Globus pallidus (tissue), 1 donor: ENCODE data around the gene PPM1B.
"Not testable (repeated sequence)": the region's sequence is repeated elsewhere in the genome, so short reads cannot be mapped to it uniquely, and the experiment has no call there.

ENCODE experiments used
- DNase-seq: peaks from one replicate; pipeline ENCODE4 v3.0.0-alpha.2; 2015; ENCODE audit warnings: low spot score

PPM1B gene

DNA sequence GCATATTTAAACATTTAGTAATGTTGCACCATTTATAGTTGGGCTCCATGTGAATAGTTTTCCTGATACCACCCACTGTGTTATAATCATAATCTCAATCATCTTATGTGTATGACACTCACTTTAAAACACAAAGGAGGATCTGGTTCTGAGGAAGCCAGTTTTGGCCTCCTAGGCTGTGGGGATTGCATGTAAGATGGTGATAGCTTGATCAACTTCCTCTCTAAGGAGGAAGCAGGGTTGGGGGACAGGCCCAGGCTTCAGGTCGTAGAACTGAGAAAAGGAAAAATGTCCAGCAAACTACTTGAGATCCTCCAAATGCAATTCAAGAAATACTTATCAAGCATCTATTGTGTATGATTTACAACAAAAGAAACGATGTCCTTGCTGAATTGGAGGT is 4.9 kb upstream of the PPM1B start:
- no peak for DNase-seq

DNA sequence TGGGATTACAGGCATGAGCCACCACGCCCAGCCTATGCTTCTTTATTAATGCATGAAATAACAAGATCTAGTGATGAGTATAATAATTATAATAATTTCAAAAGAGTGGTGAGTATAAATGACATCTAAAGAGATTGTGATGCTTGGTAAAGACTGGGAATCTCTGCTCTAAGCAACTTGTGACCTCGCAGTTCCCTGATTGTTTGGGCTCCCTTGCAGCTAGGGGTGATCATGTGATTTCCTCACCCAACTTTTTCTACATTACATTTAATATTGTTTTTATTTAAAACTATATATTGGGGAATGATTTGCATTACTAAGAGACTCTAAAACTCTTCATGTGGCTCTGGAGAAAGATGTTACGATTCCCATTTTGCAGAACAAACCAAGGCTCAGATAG is 4.1 kb upstream of the PPM1B start:
- no peak for DNase-seq

DNA sequence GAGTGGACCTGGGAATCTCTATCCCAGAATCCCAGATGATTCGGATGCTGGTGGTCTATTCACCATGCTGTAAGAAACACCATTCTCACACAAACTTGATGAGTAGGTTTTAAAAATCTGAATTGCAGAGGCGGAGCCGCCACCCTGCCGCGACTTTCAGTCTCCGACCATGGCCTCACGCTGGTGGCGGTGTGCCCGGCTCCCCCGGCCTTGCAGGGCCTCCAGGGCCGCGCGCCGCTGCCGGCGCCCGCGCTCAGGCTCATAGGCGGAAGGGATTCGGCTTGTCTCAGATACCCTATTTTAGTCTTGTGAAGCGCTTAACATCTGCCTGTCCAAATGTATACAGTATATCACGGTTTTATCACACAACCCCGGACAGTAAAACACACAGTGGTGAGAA is 2.6 kb upstream of the PPM1B start:
- no peak for DNase-seq

DNA sequence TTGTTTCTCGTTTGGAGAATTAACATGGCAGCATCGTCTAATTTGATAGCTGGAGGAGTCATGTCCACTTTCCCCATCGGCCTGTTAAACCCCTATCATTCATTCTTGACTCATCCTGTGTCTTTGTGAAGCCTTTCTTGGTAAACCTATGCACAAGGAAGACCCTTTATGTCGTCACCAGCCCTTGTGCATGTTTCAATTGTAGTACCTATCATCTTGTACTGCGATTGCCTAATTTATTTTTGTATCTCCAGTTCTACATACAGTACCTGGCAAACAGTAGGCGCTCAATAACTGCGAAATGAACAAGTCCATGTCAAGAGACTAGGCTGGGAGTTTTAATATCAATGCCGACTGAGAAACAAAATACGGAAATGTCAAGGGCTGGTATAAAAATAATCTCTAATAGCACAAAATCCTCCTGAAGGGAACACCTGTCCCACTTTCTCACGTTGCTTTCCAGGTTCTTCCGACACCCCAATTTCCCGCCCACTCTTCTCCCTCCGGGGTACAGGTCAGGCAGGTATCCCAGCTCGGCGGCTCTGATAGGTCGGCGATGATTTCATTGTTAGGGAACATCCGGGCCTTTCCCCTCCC is 1.3 kb upstream of the PPM1B start:
- no peak for DNase-seq

DNA sequence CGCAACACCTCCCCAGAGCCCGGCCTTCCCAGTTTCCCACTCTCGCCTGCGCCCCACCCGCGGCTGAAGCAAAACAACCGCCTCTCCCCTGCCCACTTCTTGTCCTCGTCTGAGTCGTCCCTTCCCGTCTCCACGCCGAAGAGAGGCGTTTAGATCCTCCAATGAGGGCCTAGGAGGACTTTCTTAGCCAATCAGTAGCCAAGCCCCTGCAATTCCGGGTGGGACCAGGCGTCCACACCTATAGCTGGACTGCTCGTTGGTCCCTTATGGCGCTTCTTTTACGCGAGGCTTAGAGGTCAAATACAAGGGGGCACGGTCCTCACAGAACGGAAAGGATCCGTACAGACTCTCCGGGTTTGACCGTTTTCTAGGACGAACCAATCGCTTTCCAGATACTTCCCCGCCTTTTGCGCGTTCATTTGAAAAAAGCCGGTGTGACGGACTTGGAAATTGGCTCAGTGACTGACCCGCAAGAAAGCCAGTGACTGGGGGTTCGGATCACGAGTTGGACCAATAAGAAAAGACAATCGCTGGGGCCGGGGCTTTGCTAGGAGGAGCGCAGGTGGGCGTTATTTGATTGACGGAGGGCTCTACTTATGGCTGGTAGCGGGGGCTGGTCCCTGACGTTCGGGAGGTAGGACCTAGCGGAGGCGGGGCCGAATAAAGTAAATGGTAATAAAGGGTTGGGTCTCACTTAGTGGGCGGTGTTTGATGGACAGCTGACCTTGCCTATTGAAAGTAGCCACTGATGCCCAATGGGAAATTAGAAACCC is 581 bp upstream of the PPM1B start:
- peak; percentile 100 for DNase-seq

DNA sequence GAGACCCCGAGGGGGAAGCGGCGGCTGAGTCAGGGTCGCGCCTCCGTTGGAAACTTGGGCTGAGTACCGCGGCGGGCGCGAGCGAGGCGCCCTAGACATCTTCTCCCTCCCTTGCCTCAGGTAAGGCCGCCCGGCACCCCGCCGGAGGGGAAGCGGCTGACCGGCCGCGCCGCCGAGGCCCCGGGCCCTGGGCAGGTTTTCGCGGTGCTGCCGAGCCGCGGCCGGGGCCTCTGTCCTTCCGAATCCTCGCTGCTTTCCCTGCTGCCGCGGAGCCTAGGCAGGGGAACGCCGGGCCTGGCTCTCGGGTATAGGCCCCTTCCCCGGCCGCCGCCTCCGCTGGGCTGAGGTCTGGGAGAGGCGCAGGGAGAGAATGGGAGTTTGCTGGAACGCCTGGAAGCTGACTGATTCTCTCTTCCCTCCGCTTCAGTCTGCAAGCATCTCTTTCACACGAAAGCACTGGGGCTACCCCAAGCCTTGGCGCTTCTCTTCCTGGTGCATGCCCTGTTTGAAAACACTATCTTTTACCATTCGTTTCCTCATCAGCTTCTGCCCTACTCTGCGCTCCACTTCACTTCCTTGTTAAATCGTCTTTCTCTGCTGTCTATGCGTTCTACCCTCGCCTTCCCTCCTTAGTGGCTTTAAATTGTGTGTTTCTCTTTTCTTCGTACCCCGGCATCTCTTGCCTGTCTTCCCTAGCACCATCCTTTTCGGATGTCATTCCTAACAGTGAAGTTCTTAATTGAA is 652 bp downstream of the PPM1B start:
- DNase-seq = peak; percentile 56

DNA sequence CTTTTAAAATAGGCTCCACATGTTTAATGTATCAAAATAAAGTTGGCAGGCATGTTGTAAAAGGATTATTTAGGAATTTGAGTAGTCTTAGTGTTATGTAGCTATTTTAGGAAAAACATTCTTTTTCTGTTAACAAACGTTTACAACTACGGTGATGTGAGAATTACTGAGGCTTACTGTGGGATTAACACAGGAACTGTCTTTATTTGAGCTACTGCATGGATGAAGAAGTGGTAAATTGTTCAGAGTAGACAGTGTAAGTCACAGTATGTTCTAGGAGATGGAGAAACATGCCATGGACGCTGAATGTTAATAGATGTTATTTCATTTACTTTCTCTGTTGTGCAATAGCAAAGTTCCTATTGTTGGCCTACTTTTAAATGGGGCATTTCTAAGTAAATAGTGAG is 1.6 kb downstream of the PPM1B start:
- peak; percentile 61 for DNase-seq

DNA sequence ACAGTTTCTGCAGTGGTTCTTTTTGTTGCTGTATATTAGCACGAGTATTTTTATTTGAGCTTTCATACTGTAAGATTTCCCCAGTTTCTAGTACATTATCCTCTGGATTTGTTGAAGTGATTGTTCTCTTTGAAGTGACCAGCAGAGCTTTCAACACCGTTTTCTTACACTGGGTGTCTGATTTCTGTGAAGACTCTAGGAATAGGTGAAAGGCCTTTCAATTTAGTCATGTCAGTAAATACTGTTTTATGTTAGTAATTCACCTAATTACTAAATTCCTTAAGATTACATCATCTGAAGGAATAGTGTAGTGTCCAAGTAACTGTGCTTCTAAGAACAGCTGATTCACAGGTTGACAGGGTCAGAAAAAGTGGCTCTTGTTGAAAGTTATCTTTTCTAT is 2.3 kb downstream of the PPM1B start:
- peak; percentile 59 for DNase-seq

DNA sequence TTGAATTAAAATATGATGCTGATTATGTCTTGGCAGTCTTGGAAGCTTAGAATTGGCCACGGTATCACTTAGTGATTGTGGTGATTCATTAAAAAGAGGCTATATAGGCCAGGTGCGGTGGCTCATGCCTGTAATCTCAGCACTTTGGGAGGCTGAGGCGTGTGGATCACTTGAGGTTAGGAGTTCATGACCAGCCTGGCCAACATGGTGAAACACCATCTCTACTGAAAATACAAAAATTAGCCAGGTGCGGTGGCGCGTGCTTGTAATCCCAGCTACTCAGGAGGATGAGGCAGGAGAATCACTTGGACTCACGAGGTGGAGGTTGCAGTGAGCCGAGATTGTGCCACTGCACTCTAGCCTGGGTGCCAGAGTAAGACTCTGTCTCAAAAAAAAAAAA is 2.8 kb downstream of the PPM1B start:
- not testable (repeated sequence) for DNase-seq

DNA sequence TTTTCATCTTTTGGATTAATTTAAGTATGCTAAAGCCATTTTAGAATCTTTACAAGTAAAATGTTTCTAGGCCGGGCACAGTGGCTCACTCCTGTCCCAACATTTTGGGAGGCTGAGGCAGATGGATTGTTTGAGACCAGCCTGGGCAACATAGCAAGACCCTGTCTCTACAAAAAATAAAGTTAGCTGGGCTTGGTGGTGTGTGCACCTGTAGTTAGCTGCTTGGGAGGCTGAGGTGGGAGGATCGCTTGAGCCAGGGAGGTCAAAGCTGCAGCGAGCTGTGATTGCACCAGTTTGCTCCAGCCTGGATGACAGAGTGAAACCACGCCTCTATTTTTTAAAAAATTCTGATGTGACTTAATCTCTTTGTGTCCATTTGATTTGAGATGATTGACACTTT is 3.9 kb downstream of the PPM1B start:
- DNase-seq = no peak

DNA sequence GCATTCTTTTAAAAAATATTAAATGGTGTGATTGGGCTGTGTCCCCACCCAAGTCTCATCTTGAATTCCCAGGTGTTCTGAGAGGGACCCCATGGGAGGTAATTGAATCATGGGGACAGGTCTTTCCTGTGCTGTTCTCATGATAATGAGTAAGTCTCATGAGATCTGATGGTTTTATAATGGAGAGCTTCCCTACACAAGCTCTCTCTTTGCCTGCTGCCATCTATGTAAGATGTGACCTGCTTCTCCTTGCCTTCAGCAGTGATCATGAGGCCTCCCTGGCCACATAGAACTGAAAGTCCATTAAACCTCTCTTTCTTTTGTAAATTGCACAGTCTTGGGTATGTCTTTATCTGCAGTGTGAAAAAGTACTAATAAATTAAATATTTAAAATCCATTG is 10.3 kb downstream of the PPM1B start:
- DNase-seq = no peak

DNA sequence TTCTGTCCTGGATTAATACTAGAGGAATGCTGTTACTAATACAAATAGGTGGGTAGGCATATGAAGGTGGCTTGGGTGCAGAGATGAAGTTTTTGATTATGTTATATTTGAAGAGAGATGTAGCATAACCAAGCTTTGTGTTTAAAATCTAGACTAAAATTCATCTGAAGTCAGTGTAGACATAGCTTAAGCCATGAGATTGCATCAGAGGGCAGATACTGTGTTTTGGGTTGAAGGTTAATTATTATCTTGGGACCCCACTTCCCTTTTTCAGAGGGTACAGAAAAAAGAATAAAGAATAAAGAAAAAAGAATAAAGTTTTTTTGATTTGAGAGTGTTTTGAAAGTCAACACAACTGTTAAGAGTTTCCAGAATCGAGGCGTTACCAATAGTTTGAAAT is 13.0 kb downstream of the PPM1B start:
- no peak for DNase-seq

DNA sequence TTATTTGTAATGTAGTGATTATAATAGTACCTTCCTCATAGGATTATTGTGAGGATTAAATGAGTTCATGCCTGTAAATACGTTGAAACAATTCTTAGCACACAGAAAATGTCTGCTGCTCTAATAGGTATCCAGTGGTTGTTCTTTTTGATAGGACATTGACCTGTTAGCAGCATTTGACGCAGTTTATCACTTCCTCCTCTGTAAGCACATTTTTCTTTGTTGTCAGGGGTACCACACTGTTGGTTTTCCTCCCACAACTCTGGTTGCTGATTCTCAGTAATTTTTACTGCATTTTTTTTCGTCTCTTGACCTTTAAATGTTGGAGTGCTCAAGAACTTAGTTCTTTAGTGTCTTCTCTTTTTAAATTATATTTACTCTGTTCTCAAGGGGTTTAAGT is 15.4 kb downstream of the PPM1B start:
- DNase-seq = no peak

DNA sequence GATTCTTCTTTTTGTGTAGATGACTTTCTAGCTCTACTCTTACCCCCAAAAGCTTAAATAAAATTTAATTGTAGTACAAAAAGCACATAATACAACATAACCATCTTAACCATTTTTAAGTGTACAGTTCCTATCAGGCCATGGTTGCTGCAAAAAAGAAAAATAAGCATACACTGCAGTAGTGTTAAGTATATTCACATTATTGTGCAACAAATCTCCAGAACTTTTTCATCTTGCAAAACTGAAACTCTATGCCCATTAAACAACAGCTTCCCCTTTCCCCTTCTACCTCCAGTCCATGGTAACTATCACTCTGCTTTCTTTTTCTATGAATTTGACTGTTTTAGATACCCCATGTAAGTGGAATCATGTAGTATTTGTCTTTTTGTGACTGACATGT is 18.1 kb downstream of the PPM1B start:
- no peak for DNase-seq

DNA sequence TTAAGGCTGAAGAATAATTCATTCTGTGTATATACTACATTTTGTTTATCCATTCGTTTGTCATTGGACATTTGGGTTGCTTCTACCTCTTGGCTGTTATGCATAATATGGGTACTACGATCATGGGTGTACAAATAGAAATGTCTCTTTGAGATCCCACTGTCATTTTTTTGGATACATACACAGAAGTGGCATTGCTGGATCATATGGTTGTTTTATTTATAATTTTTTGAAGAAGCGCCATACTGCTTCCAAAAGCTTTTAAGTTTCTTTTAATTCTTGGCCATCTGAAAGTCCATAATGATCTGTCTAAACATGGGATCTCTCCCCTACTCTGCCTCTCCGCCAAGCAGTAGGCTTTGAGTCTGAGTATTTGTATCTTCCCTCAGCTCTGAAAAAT is 18.6 kb downstream of the PPM1B start:
- no peak for DNase-seq

DNA sequence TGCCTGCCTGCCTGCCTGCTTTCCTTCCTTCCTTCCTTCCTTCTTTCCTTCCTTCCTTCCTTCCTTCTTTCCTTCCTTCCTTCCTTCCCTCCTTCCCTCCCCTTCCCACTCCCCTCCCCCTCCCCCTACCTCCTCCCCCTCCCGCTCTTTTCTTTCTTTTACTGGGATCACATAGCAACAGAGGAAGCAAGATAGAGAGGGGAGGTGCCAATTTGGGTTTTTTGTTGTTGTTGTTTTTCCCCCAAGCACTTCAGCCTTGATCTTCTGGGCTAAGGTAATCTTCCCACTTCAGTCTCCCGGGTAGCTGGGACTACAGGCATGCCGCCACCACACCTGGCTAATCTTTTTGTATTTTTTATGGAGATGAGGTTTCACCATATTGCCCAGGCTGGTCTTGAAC is 20.0 kb downstream of the PPM1B start:
- DNase-seq = no peak

DNA sequence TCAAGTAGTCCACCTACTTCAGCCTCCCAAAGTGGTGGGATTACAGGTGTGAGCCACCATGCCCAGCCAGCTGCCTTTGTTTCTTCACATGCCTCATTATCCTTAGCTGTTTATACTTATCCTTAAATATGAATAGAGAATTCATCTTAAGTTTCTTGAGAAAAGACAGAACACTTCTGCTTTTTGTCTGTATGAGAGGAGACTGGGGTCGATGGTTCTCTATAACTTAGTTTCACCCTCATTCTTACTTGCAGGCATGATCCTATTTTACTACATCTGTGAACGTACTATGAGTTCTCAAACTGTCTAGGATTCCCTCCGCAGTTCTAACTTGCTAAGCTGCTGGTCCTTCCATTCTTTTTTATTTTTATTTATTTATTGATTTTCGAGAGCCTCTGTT is 20.4 kb downstream of the PPM1B start:
- DNase-seq = no peak

DNA sequence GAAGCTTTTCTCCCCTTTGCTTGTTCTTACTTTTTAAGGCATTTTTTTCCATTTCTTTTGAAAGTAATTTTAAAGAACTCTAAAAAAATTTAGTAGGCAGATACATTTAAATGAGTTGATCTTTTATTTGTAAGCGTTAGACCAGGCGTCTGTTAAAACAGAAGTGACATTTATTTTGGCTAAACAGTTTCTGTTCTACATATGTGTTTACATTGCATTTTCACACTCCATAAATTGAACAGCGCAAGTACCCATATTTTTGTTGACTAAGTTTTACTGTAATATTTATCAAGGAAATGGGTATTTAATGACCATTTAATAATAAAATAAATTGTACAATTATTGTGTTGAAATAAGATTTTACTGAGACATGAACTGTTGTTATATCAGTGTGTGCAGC is 21.9 kb downstream of the PPM1B start:
- DNase-seq = no peak

DNA sequence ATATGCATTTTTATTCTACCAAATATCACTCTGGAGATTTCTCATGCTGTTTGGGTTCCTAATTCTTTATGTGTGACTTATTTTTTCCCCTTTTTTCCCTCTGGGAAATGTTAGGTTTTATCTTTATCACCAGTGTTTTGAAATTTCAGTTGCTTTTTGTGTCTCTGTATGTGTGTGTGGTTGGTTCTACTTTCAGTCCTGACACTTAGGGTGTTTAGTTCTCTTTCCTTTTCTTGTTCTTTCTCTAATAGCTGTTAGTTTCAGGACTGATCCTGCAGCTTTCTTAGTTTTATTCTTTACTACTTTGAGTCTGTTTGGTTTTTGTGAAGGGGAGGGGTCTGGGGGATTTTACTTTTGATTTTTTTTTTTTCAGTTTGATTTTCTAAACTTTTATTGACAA is 23.1 kb downstream of the PPM1B start:
- no peak for DNase-seq

DNA sequence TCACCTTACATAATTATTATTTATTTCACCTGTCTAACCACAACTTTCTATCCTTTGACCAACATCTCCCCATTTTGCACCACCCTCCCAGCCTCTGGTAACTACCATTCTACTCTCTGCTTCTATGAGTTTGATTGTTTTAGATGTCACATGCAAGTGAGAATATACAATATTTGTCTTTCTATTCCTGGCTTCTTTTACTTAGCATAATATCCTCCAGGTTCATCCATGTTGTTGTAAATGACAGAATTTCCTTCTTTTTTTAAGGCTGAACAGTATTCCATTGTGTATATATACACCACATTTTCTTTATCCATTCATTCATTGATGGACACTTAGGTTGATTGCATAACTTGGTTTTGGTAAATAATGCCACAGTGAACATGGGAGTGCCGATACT is 24.0 kb downstream of the PPM1B start:
- no peak for DNase-seq

DNA sequence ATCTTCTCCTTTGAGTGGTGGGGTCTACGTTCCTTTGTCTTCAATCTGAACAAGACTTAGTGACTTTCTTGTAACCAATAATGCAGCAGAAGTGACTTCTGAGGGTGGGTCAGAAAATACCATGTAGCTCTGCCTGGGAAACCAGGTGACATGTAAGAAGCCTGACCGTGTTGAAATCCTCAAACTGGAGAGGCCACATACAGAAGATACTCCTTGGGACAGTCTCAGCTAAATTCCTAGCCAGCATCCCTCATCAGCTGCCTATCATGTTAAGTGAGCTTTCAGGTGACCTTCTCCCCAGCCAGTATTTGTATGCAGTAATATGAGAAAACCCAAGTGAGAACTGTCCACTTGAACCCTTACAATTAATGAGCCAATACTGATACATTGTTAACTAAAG is 27.0 kb downstream of the PPM1B start:
- no peak for DNase-seq

DNA sequence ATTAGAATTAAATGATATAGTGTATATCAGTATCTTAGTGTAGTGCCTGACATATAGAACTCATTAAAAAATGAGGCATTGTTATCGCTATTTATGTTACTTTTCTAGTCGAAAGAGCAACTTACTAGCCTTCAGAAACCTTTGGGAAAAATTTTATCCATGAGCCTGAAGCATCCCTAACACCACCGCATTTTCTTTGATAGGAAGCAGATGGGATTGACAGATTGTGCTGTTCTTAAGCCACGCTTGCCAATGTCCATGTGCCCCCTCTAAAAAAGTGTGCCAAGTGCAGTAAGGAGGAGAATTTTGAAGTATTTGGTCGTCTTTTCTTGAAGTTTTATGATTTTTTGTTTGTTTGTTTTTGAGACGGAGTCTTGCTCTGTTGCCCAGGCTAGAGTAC is 29.1 kb downstream of the PPM1B start:
- no peak for DNase-seq

DNA sequence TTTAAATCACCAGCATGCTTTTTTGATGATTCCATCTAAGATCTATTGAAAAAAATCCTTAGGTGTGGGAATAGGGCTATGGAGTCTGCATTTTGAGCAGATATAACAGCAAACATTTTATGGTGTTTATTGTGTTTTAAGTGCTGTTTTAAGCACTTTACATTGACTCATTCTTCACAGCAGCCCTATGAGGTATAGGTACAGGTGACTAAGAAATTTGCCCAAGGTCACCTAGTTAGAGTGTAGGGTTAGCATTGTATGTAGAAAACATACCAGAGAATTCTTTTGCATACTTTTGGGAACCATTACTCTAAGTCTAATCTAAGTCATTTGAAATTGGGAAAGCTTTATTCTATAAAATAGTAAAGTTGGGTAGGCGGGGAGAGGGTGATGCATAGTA is 31.3 kb downstream of the PPM1B start:
- no peak for DNase-seq
